HepG2 (cell line): ENCODE results near the gene PTGES3.

Experiments
- EP300 ChIP-seq, 3 experiments: sonication (generic) in 1 of 3; formaldehyde crosslinking in 1 of 3; IDR thresholded peaks; 2 replicates each; pipeline versions ENCODE4 v1.5.1 to v1.6.1; 2011 to 2020; ENCODE audit warnings: low read depth in 2 of 3, low read length in 2 of 3, borderline replicate concordance in 1 of 3, improper control_type of control experiment in 1 of 3, mild to moderate bottlenecking in 1 of 3, missing genetic modification reagents in 1 of 3, moderate library complexity in 1 of 3
- HDAC1 ChIP-seq: sonication (generic); formaldehyde crosslinking; IDR thresholded peaks from 2 replicates; pipeline ENCODE4 v1.5.1; 2020; ENCODE audit warnings: mild to moderate bottlenecking, missing genetic modification reagents
- POLR2AphosphoS5 ChIP-seq: IDR thresholded peaks from 2 replicates; pipeline ENCODE4 v1.6.1; 2012; ENCODE audit warnings: low read depth, low read length
- ZNF331 ChIP-seq: sonication (generic); formaldehyde crosslinking; IDR thresholded peaks from 2 replicates; pipeline ENCODE4 v1.4.0; 2020; ENCODE audit warnings: missing genetic modification reagents
- ZNF350 ChIP-seq: sonication (generic); formaldehyde crosslinking; IDR thresholded peaks from 2 replicates; pipeline ENCODE4 v1.4.0; 2020; ENCODE audit warnings: mild to moderate bottlenecking, low read depth, missing genetic modification reagents, borderline replicate concordance
- TF ChIP-seq, protein P1 (sequence below): sonication (generic); formaldehyde crosslinking; IDR thresholded peaks from 2 replicates; pipeline ENCODE4 v1.4.0; 2020; ENCODE audit warnings: missing genetic modification reagents
- TF ChIP-seq, protein P2 (sequence below): sonication (generic); formaldehyde crosslinking; IDR thresholded peaks from 2 replicates; pipeline ENCODE4 v1.4.0; 2020; ENCODE audit warnings: missing genetic modification reagents
- TF ChIP-seq, protein P3 (sequence below): sonication (generic); formaldehyde crosslinking; IDR thresholded peaks from 2 replicates; pipeline ENCODE4 v1.8.1; 2022; ENCODE audit warnings: low read depth, mild to moderate bottlenecking, missing genetic modification reagents
- TF ChIP-seq, protein P4 (sequence below), 2 experiments: IDR thresholded peaks; 2 replicates each; pipeline ENCODE4 v1.6.1; 2011 to 2012; ENCODE audit warnings: low read length in 2 of 2, borderline replicate concordance in 1 of 2, low read depth in 1 of 2, mild to moderate bottlenecking in 1 of 2, moderate library complexity in 1 of 2
- TF ChIP-seq, protein P5 (sequence below): sonication (generic); formaldehyde crosslinking; IDR thresholded peaks from 2 replicates; pipeline ENCODE4 v1.5.0; 2020; ENCODE audit warnings: missing genetic modification reagents

DNA sequence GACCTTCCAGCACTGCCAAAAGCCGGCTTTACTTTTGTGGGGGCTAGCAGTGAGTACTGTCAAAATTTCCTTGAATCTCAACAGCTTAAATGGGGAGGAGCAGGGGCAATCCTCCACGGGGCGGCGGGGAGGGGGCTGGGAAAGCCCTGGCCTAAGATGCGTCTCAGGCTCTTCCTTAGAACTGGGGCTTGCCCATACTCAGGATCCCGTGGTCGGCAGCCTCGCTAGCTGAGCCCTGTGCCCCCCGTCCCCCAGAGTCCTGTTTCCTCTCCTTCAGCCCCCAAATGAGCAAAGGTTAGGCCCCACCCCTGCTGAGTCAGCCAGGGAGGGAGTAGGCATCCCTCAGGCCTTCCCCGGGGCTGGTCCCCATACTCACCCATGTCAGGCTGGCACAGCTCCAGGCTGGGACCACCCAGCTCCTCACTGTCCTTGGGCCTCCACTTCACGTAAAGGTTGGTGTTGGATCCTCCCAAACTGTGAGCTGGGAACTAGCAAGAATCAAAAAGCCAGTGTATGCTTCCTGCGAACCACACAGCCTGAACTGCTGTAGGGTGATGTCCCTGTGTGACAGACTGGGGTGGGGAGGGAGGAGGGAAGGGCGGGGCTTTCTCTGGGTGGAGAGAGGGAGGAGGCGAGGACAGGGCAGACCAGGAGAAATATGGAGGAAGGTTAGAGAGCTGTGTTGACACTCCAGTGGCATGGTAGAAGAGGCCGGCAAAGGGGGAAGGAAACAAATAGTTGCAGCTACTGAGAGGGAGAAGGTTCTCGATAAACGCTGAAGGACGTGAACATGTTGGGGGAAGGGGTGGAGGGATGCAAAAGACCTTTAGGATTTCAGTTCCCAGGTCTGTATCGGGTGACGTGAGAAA is 52.0 kb downstream of the PTGES3 start:
- TF ChIP-seq POLR2AphosphoS5 (peak; percentile 65), EP300 (IDR thresholded peaks at IDR 0.05; ENCODE audit: low read depth in 2 of 2, low read length in 2 of 2) (no peak), EP300 (CRISPR knock-in tag; IDR thresholded peaks at IDR 0.05; ENCODE audit: borderline replicate concordance) (no peak), HDAC1 (CRISPR knock-in tag) (peak; percentile 57; the same call in 1 of the 2 replicates), ZNF350 (CRISPR knock-in tag) (no peak), ZNF331 (CRISPR knock-in tag) (no peak)
- TF ChIP-seq, protein P1, sequence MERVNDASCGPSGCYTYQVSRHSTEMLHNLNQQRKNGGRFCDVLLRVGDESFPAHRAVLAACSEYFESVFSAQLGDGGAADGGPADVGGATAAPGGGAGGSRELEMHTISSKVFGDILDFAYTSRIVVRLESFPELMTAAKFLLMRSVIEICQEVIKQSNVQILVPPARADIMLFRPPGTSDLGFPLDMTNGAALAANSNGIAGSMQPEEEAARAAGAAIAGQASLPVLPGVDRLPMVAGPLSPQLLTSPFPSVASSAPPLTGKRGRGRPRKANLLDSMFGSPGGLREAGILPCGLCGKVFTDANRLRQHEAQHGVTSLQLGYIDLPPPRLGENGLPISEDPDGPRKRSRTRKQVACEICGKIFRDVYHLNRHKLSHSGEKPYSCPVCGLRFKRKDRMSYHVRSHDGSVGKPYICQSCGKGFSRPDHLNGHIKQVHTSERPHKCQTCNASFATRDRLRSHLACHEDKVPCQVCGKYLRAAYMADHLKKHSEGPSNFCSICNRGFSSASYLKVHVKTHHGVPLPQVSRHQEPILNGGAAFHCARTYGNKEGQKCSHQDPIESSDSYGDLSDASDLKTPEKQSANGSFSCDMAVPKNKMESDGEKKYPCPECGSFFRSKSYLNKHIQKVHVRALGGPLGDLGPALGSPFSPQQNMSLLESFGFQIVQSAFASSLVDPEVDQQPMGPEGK: peak; percentile 12; the same call in 1 of the 2 replicates
- TF ChIP-seq, protein P2, sequence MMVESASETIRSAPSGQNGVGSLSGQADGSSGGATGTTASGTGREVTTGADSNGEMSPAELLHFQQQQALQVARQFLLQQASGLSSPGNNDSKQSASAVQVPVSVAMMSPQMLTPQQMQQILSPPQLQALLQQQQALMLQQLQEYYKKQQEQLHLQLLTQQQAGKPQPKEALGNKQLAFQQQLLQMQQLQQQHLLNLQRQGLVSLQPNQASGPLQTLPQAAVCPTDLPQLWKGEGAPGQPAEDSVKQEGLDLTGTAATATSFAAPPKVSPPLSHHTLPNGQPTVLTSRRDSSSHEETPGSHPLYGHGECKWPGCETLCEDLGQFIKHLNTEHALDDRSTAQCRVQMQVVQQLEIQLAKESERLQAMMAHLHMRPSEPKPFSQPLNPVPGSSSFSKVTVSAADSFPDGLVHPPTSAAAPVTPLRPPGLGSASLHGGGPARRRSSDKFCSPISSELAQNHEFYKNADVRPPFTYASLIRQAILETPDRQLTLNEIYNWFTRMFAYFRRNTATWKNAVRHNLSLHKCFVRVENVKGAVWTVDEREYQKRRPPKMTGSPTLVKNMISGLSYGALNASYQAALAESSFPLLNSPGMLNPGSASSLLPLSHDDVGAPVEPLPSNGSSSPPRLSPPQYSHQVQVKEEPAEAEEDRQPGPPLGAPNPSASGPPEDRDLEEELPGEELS (CRISPR knock-in tag): 0 out of 2 replicates have a peak, but pooled peaks have one; percentile 6
- TF ChIP-seq, protein P3, sequence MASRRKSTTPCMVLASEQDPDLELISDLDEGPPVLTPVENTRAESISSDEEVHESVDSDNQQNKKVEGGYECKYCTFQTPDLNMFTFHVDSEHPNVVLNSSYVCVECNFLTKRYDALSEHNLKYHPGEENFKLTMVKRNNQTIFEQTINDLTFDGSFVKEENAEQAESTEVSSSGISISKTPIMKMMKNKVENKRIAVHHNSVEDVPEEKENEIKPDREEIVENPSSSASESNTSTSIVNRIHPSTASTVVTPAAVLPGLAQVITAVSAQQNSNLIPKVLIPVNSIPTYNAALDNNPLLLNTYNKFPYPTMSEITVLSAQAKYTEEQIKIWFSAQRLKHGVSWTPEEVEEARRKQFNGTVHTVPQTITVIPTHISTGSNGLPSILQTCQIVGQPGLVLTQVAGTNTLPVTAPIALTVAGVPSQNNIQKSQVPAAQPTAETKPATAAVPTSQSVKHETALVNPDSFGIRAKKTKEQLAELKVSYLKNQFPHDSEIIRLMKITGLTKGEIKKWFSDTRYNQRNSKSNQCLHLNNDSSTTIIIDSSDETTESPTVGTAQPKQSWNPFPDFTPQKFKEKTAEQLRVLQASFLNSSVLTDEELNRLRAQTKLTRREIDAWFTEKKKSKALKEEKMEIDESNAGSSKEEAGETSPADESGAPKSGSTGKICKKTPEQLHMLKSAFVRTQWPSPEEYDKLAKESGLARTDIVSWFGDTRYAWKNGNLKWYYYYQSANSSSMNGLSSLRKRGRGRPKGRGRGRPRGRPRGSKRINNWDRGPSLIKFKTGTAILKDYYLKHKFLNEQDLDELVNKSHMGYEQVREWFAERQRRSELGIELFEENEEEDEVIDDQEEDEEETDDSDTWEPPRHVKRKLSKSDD: no peak
- TF ChIP-seq, protein P4, sequence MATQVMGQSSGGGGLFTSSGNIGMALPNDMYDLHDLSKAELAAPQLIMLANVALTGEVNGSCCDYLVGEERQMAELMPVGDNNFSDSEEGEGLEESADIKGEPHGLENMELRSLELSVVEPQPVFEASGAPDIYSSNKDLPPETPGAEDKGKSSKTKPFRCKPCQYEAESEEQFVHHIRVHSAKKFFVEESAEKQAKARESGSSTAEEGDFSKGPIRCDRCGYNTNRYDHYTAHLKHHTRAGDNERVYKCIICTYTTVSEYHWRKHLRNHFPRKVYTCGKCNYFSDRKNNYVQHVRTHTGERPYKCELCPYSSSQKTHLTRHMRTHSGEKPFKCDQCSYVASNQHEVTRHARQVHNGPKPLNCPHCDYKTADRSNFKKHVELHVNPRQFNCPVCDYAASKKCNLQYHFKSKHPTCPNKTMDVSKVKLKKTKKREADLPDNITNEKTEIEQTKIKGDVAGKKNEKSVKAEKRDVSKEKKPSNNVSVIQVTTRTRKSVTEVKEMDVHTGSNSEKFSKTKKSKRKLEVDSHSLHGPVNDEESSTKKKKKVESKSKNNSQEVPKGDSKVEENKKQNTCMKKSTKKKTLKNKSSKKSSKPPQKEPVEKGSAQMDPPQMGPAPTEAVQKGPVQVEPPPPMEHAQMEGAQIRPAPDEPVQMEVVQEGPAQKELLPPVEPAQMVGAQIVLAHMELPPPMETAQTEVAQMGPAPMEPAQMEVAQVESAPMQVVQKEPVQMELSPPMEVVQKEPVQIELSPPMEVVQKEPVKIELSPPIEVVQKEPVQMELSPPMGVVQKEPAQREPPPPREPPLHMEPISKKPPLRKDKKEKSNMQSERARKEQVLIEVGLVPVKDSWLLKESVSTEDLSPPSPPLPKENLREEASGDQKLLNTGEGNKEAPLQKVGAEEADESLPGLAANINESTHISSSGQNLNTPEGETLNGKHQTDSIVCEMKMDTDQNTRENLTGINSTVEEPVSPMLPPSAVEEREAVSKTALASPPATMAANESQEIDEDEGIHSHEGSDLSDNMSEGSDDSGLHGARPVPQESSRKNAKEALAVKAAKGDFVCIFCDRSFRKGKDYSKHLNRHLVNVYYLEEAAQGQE (IDR thresholded peaks at IDR 0.05; ENCODE audit: borderline replicate concordance in 1 of 2, low read depth in 1 of 2, low read length in 2 of 2): no peak
- TF ChIP-seq, protein P5, sequence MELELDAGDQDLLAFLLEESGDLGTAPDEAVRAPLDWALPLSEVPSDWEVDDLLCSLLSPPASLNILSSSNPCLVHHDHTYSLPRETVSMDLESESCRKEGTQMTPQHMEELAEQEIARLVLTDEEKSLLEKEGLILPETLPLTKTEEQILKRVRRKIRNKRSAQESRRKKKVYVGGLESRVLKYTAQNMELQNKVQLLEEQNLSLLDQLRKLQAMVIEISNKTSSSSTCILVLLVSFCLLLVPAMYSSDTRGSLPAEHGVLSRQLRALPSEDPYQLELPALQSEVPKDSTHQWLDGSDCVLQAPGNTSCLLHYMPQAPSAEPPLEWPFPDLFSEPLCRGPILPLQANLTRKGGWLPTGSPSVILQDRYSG: no peak
